K562 (cell line): ENCODE data around the gene MDP1. TPM values are rescaled to one million over a fixed set of nuclear protein-coding genes. Genes with fewer than 3 reads are reported as not detected.

Experiments used
- DPF2 ChIP-seq: fragments of 450-650 bp; IDR thresholded peaks from 2 replicates; pipeline ENCODE4 v1.6.1; 2016
- MYNN ChIP-seq, 2 experiments: sonication (generic); formaldehyde crosslinking in 1 of 2; IDR thresholded peaks; 2 replicates each; pipeline versions ENCODE4 v1.5.0 to v1.6.1; 2016 to 2020; ENCODE audit warnings: antibody characterized with exemption in 1 of 2, missing genetic modification reagents in 1 of 2
- NCOA4 ChIP-seq: fragments of 450-650 bp; IDR thresholded peaks from 2 replicates; pipeline ENCODE4 v1.6.1; 2018; ENCODE audit warnings: mild to moderate bottlenecking; ENCODE audit not compliant: partially characterized antibody
- NFXL1 ChIP-seq: fragments of 450-650 bp; formaldehyde crosslinking; IDR thresholded peaks from 2 replicates; pipeline ENCODE4 v1.4.0; 2021; ENCODE audit warnings: mild to moderate bottlenecking
- RBFOX2 ChIP-seq: fragments of 200-400 bp; formaldehyde crosslinking; IDR thresholded peaks from 2 replicates; pipeline ENCODE4 v1.6.1; 2017; ENCODE audit warnings: low read depth, mild to moderate bottlenecking, low read length, moderate library complexity
- SNRNP70 ChIP-seq: fragments of 200-400 bp; formaldehyde crosslinking; optimal IDR thresholded peaks from 2 replicates; pipeline ENCODE3; 2017; ENCODE audit warnings: low read depth, low read length
- TCFL5 ChIP-seq: fragments of 250-450 bp; sonication (Bioruptor Pico); conservative IDR thresholded peaks from 2 replicates; pipeline ENCODE4 v1.6.1; 2021; ENCODE audit warnings: mild to moderate bottlenecking, moderate library complexity, matching md5 sums
- ZC3H8 ChIP-seq: fragments of 450-650 bp; IDR thresholded peaks from 2 replicates; pipeline ENCODE4 v1.6.1; 2017
- ZNF175 ChIP-seq: fragments of 200-800 bp; sonication (Bioruptor generic); IDR thresholded peaks from 2 replicates; pipeline ENCODE4 v1.6.1; 2016; ENCODE audit warnings: low read depth, mild to moderate bottlenecking, missing genetic modification characterization, missing compliant biosample characterization
- ZNF217 ChIP-seq: sonication (generic); formaldehyde crosslinking; IDR thresholded peaks from 2 replicates; pipeline ENCODE4 v1.8.0; 2022; ENCODE audit warnings: mild to moderate bottlenecking, missing genetic modification reagents
- ZNF830 ChIP-seq: fragments of 250-450 bp; sonication (Bioruptor Pico); IDR thresholded peaks from 2 replicates; pipeline ENCODE4 v1.5.0; 2021; ENCODE audit warnings: mild to moderate bottlenecking
- polyA plus RNA-seq, 8 experiments: library from polyadenylated mRNA; depleted of rRNA in 4 of 8; stranded (reverse) in 5 of 8; unstranded in 3 of 8; fragments of >200 nt; fragmentation: Nextera tagmentation in 2 of 8; fragmentation: Illumina TruSeq in 1 of 8; extraction: Ambion mirVana in 2 of 8; extraction: Trizol in 1 of 8; gene quantifications; 2 replicates each; pipeline versions ENCODE4 v1.2.1 to v1.2.3, GENCODE V29; 2011 to 2014; ENCODE audit warnings: inconsistent platforms in 1 of 8, missing spikeins in 1 of 8
- total RNA-seq, 7 experiments: library from RNA; depleted of rRNA in 6 of 7; stranded (reverse); fragments of >200 nt in 6 of 7; fragmentation: Illumina TruSeq in 2 of 7; extraction: Trizol in 2 of 7; gene quantifications; 2 replicates each; pipeline versions ENCODE4 v1.2.1 to v1.2.3, GENCODE V29; 2011 to 2021; ENCODE audit warnings: low replicate concordance in 1 of 7
- TF ChIP-seq, protein P1 (sequence below): sonication (generic); formaldehyde crosslinking; IDR thresholded peaks from 2 replicates; pipeline ENCODE4 v1.8.1; 2023; ENCODE audit warnings: mild to moderate bottlenecking, missing genetic modification reagents
- TF ChIP-seq, protein P2 (sequence below): sonication (generic); formaldehyde crosslinking; IDR thresholded peaks from 2 replicates; pipeline ENCODE4 v1.8.0; 2022; ENCODE audit warnings: mild to moderate bottlenecking, missing genetic modification reagents
- TF ChIP-seq, protein P3 (sequence below): fragments of 450-650 bp; IDR thresholded peaks from 2 replicates; pipeline ENCODE4 v1.6.1; 2016
- TF ChIP-seq, protein P4 (sequence below): sonication (generic); formaldehyde crosslinking; IDR thresholded peaks from 2 replicates; pipeline ENCODE4 v1.4.0; 2020; ENCODE audit warnings: mild to moderate bottlenecking, missing genetic modification reagents
- TF ChIP-seq, protein P5 (sequence below): fragments of 450-650 bp; formaldehyde crosslinking; IDR thresholded peaks from 2 replicates; pipeline ENCODE4 v1.4.0; 2022; ENCODE audit warnings: mild to moderate bottlenecking, moderate library complexity
- TF ChIP-seq, protein P6 (sequence below): fragments of 200-800 bp; sonication (Bioruptor generic); IDR thresholded peaks from 2 replicates; pipeline ENCODE4 v1.6.1; 2017; ENCODE audit warnings: missing genetic modification characterization, missing compliant biosample characterization
- TF ChIP-seq, protein P7 (sequence below): fragments of 450-650 bp; IDR thresholded peaks from 2 replicates; pipeline ENCODE4 v1.6.1; 2016; ENCODE audit warnings: missing biosample characterization, missing genetic modification characterization

MDP1 gene
- total and polyA plus RNA-seq, 9 of the 15 experiments (the other 6 are each of a cell fraction or from before 2014, with no cell fraction given) = 2.7 to 29.6 (median 11.0) TPM

DNA sequence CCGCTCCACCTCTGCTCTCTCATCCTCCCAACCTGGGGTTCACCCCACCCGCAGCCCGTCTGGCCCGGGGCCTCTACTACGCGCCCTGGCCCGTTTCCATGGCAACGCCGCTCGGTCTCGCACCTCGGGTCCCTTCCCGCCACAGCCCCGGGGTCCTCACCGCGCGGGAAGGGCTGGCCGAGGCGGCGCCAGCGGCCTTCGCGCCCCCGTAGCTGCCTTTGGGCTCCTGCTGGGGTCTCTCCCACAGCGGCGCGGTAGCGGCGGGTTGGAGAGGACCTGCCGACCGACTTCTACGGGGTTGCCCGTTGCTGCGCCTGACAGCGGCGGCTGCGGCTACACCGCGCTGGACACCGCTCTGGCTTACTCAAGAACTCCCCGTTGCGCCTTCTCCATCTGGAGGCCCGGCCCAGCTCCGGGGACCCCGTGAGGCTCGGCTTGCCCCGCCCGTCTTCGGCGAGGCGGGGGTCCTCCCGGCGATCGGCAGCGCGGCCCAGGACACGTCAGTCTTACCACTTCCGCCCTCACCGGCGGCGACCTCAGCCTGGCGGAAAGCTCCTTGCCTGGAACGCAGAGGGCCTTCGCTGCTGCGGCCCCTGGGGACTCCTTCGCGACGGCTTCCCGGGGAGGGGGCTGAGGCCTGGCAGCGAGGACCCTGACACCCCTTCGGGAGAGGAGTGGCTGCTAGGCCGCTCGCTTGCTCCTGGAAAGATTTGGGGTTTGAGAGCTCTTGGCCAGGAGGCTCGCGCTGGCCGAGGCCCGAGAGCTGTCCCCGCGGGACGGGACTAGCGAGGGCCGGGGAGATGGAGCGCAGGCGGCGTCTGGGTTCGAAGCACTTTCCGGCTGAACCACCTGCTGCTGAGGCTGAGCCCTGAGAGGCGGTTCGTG is 20.4 kb downstream of the MDP1 start, which contains the start of gene TM9SF1 (continued):
- TF ChIP-seq, protein P1, sequence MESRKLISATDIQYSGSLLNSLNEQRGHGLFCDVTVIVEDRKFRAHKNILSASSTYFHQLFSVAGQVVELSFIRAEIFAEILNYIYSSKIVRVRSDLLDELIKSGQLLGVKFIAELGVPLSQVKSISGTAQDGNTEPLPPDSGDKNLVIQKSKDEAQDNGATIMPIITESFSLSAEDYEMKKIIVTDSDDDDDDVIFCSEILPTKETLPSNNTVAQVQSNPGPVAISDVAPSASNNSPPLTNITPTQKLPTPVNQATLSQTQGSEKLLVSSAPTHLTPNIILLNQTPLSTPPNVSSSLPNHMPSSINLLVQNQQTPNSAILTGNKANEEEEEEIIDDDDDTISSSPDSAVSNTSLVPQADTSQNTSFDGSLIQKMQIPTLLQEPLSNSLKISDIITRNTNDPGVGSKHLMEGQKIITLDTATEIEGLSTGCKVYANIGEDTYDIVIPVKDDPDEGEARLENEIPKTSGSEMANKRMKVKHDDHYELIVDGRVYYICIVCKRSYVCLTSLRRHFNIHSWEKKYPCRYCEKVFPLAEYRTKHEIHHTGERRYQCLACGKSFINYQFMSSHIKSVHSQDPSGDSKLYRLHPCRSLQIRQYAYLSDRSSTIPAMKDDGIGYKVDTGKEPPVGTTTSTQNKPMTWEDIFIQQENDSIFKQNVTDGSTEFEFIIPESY (CRISPR knock-in tag) = peak; percentile 50; the same call in 1 of the 2 replicates
- TF ChIP-seq, protein P2, sequence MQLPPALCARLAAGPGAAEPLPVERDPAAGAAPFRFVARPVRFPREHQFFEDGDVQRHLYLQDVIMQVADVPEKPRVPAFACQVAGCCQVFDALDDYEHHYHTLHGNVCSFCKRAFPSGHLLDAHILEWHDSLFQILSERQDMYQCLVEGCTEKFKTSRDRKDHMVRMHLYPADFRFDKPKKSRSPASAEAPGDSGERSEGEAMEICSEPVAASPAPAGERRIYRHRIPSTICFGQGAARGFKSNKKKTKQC (CRISPR knock-in tag) = no peak; the same call in 1 of the 2 replicates
- no peak for TF ChIP-seq SNRNP70
- TF ChIP-seq ZNF830 = no peak
- no peak for TF ChIP-seq NFXL1 (CRISPR knock-in tag)
- TF ChIP-seq, protein P3, sequence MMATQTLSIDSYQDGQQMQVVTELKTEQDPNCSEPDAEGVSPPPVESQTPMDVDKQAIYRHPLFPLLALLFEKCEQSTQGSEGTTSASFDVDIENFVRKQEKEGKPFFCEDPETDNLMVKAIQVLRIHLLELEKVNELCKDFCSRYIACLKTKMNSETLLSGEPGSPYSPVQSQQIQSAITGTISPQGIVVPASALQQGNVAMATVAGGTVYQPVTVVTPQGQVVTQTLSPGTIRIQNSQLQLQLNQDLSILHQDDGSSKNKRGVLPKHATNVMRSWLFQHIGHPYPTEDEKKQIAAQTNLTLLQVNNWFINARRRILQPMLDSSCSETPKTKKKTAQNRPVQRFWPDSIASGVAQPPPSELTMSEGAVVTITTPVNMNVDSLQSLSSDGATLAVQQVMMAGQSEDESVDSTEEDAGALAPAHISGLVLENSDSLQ = peak; percentile 71
- no peak for TF ChIP-seq NCOA4
- TF ChIP-seq, protein P4, sequence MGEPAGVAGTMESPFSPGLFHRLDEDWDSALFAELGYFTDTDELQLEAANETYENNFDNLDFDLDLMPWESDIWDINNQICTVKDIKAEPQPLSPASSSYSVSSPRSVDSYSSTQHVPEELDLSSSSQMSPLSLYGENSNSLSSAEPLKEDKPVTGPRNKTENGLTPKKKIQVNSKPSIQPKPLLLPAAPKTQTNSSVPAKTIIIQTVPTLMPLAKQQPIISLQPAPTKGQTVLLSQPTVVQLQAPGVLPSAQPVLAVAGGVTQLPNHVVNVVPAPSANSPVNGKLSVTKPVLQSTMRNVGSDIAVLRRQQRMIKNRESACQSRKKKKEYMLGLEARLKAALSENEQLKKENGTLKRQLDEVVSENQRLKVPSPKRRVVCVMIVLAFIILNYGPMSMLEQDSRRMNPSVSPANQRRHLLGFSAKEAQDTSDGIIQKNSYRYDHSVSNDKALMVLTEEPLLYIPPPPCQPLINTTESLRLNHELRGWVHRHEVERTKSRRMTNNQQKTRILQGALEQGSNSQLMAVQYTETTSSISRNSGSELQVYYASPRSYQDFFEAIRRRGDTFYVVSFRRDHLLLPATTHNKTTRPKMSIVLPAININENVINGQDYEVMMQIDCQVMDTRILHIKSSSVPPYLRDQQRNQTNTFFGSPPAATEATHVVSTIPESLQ = peak; percentile 40; the same call in 1 of the 2 replicates
- TF ChIP-seq MYNN (IDR thresholded peaks at IDR 0.05) = no peak
- no peak for TF ChIP-seq MYNN (CRISPR knock-in tag; IDR thresholded peaks at IDR 0.05)
- TF ChIP-seq ZNF217 (CRISPR knock-in tag) = no peak
- TF ChIP-seq, protein P5, sequence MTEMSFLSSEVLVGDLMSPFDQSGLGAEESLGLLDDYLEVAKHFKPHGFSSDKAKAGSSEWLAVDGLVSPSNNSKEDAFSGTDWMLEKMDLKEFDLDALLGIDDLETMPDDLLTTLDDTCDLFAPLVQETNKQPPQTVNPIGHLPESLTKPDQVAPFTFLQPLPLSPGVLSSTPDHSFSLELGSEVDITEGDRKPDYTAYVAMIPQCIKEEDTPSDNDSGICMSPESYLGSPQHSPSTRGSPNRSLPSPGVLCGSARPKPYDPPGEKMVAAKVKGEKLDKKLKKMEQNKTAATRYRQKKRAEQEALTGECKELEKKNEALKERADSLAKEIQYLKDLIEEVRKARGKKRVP (CRISPR knock-in tag) = 0 out of 2 replicates have a peak, but pooled peaks have one; percentile 10
- TF ChIP-seq ZNF175 (CRISPR knock-in tag) = no peak
- TF ChIP-seq, protein P6, sequence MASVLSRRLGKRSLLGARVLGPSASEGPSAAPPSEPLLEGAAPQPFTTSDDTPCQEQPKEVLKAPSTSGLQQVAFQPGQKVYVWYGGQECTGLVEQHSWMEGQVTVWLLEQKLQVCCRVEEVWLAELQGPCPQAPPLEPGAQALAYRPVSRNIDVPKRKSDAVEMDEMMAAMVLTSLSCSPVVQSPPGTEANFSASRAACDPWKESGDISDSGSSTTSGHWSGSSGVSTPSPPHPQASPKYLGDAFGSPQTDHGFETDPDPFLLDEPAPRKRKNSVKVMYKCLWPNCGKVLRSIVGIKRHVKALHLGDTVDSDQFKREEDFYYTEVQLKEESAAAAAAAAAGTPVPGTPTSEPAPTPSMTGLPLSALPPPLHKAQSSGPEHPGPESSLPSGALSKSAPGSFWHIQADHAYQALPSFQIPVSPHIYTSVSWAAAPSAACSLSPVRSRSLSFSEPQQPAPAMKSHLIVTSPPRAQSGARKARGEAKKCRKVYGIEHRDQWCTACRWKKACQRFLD (CRISPR knock-in tag) = no peak
- TF ChIP-seq DPF2 = no peak
- TF ChIP-seq ZC3H8 = no peak
- TF ChIP-seq RBFOX2 = peak; percentile 97
- TF ChIP-seq, protein P7, sequence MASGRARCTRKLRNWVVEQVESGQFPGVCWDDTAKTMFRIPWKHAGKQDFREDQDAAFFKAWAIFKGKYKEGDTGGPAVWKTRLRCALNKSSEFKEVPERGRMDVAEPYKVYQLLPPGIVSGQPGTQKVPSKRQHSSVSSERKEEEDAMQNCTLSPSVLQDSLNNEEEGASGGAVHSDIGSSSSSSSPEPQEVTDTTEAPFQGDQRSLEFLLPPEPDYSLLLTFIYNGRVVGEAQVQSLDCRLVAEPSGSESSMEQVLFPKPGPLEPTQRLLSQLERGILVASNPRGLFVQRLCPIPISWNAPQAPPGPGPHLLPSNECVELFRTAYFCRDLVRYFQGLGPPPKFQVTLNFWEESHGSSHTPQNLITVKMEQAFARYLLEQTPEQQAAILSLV (tag) = no peak
- TF ChIP-seq TCFL5 (CRISPR knock-in tag) = no peak
